SK-N-SH (cell line): Measurements from ENCODE around the gene TP53BP2.

Source experiments
- EZH2phosphoT487 ChIP-seq: fragments of 200-600 bp; sonication (generic); IDR thresholded peaks from 2 replicates; pipeline ENCODE4 v1.6.1; 2017; ENCODE audit warnings: low read depth, mixed run types, mild to moderate bottlenecking, antibody characterized with exemption, moderate library complexity, borderline replicate concordance
- FOXM1 ChIP-seq: IDR thresholded peaks from 2 replicates; pipeline ENCODE4 v1.4.0; 2012; ENCODE audit warnings: low read depth, mild to moderate bottlenecking
- MAX ChIP-seq: IDR thresholded peaks from 2 replicates; pipeline ENCODE4 v1.4.0; 2012; ENCODE audit warnings: low read depth
- MEF2A ChIP-seq: IDR thresholded peaks from 2 replicates; pipeline ENCODE4 v1.4.0; 2012; ENCODE audit warnings: low read depth, borderline replicate concordance
- MXI1 ChIP-seq: IDR thresholded peaks from 2 replicates; pipeline ENCODE4 v1.6.1; 2012; ENCODE audit warnings: mild to moderate bottlenecking, low read depth, low read length, improper control_type of control experiment
- NRF1 ChIP-seq: IDR thresholded peaks from 2 replicates; pipeline ENCODE4 v1.6.1; 2012; ENCODE audit warnings: low read depth, mild to moderate bottlenecking, low read length
- POLR2AphosphoS5 ChIP-seq: IDR thresholded peaks from 2 replicates; pipeline ENCODE4 v1.6.1; 2012; ENCODE audit warnings: low read depth, low read length
- RFX5 ChIP-seq: IDR thresholded peaks from 2 replicates; pipeline ENCODE4 v1.6.1; 2012; ENCODE audit warnings: mild to moderate bottlenecking, improper control_type of control experiment, low read length
- SIN3A ChIP-seq: IDR thresholded peaks from 2 replicates; pipeline ENCODE4 v1.6.1; 2012; ENCODE audit warnings: low read depth, mild to moderate bottlenecking, low read length, moderate library complexity, borderline replicate concordance
- SMC3 ChIP-seq: IDR thresholded peaks from 2 replicates; pipeline ENCODE4 v1.6.1; 2012; ENCODE audit warnings: low read depth, low read length, improper control_type of control experiment
- TCF12 ChIP-seq: IDR thresholded peaks from 2 replicates; pipeline ENCODE4 v1.4.0; 2012
- TF ChIP-seq, protein P1 (sequence below): fragments of 200-600 bp; sonication (generic); IDR thresholded peaks from 2 replicates; pipeline ENCODE4 v1.6.1; 2017; ENCODE audit warnings: antibody characterized with exemption, mild to moderate bottlenecking, moderate library complexity
- TF ChIP-seq, protein P2 (sequence below): fragments of 150-350 bp; IDR thresholded peaks from 2 replicates; pipeline ENCODE4 v1.6.1; 2017; ENCODE audit warnings: antibody characterized with exemption, low read length, low read depth, borderline replicate concordance

DNA sequence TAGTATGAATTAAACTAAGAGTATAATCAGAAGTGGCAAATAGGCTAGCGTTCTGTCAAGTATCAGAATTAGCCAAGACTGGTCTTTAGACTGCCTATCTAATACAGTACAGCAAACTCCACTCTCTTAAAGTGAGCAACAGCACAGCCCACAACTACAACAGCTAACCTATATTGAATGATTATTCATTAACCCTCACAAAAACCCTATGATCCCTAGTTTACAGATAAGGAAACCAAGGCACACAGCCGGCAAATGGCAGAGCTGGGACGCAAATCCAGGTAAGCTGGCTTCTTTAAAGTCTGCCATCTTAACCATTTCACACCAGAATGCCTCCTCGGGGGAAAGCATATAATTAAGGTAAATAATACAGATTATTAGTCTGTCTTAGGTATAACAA, 52.0 kb downstream of the TP53BP2 start:
- TF ChIP-seq SIN3A (no peak), NRF1 (no peak), EZH2phosphoT487 (no peak), MXI1 (no peak), MEF2A (no peak), FOXM1 (no peak), POLR2AphosphoS5 (no peak), TCF12 (no peak), RFX5 (no peak), SMC3 (no peak), MAX (no peak)
- TF ChIP-seq, protein P1, sequence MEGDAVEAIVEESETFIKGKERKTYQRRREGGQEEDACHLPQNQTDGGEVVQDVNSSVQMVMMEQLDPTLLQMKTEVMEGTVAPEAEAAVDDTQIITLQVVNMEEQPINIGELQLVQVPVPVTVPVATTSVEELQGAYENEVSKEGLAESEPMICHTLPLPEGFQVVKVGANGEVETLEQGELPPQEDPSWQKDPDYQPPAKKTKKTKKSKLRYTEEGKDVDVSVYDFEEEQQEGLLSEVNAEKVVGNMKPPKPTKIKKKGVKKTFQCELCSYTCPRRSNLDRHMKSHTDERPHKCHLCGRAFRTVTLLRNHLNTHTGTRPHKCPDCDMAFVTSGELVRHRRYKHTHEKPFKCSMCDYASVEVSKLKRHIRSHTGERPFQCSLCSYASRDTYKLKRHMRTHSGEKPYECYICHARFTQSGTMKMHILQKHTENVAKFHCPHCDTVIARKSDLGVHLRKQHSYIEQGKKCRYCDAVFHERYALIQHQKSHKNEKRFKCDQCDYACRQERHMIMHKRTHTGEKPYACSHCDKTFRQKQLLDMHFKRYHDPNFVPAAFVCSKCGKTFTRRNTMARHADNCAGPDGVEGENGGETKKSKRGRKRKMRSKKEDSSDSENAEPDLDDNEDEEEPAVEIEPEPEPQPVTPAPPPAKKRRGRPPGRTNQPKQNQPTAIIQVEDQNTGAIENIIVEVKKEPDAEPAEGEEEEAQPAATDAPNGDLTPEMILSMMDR = no peak
- TF ChIP-seq, protein P2, sequence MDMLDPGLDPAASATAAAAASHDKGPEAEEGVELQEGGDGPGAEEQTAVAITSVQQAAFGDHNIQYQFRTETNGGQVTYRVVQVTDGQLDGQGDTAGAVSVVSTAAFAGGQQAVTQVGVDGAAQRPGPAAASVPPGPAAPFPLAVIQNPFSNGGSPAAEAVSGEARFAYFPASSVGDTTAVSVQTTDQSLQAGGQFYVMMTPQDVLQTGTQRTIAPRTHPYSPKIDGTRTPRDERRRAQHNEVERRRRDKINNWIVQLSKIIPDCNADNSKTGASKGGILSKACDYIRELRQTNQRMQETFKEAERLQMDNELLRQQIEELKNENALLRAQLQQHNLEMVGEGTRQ = no peak
